SH-SY5Y (cell line): ENCODE measurements around the gene PARN.
A peak's percentile ranks its signal among the peaks of the same experiment; 100 is the strongest.

Experiments
- GATA2 ChIP-seq: IDR thresholded peaks from 2 replicates; pipeline ENCODE4 v1.6.1; 2011; ENCODE audit warnings: mild to moderate bottlenecking, low read depth, low read length
- GATA3 ChIP-seq: IDR thresholded peaks from 2 replicates; pipeline ENCODE4 v1.6.1; 2011; ENCODE audit warnings: low read depth, mild to moderate bottlenecking, low read length, moderate library complexity

- TF ChIP-seq GATA2 (0 out of 2 replicates have a peak, but pooled peaks have one; percentile 8), GATA3 (no peak)
Observed at GRCh38 chr16:14509055-14509454, 121.0 kb downstream of the PARN start.
